PC-9 (cell line): ENCODE results near the gene PLTP.
"Not testable (repeated sequence)": the region's sequence is repeated elsewhere in the genome, so short reads cannot be mapped to it uniquely, and the experiment has no call there.

Source experiments
- CTCF ChIP-seq: fragments of 200-600 bp; sonication (generic); conservative IDR thresholded peaks from 2 replicates; pipeline ENCODE4 v1.6.1; 2017; ENCODE audit warnings: mixed run types, antibody characterized with exemption, mild to moderate bottlenecking, moderate library complexity
- EZH2 ChIP-seq: fragments of 200-600 bp; sonication (generic); IDR thresholded peaks from 2 replicates; pipeline ENCODE4 v1.8.0; 2017; ENCODE audit warnings: antibody characterized with exemption, low read depth

GRCh38 chr20:45931680-45932079 lies 19.7 kb upstream of the PLTP start:
- TF ChIP-seq CTCF, EZH2: not testable (repeated sequence)
